Gastrocnemius medialis (tissue), 4 donors: Measurements from ENCODE around the gene TCF4.

Experiments
- CTCF ChIP-seq, 5 experiments: fragments of 450-650 bp in 3 of 5; fragments of 200-600 bp in 2 of 5; sonication (generic) in 2 of 5; IDR thresholded peaks in 4 of 5; conservative IDR thresholded peaks in 1 of 5; 1 replicate in 4 of 5; 2 replicates in 1 of 5; pipeline ENCODE4 v1.5.1; 2016 to 2019; ENCODE audit warnings: antibody characterized with exemption in 5 of 5, mild to moderate bottlenecking in 3 of 5, moderate library complexity in 3 of 5
- POLR2A ChIP-seq, 2 donors: fragments of 450-650 bp; IDR thresholded peaks; one replicate each; pipeline ENCODE4 v1.6.1; 2017; ENCODE audit warnings: antibody characterized with exemption in 2 of 2, mild to moderate bottlenecking in 2 of 2, moderate library complexity in 2 of 2

DNA sequence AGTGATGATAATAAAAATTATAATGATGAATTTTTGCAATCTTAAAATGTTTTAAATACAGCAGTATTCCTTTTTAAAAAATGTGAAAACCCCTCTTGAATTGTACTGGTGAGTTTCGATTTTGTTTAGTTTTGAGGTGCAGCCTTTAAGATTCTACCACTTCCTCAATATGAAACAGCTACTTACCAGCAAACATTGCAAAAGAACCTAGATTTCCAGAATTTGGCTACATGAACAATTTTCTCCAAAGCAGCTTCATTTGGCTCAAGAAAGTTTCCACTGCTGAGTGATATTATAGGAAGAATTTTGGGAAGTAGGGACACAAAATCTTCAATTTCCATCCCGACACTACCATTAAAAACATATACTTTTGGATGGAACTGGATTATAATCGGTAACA lies 12.0 kb downstream of the TCF4 start:
- TF ChIP-seq POLR2A (IDR thresholded peaks at IDR 0.05) (no peak), CTCF (IDR thresholded peaks at IDR 0.05 in 4 of 5, conservative IDR thresholded peaks at IDR 0.05 in 1 of 5) (no peak)
